ENCODE data around the gene C3orf52.

DNA sequence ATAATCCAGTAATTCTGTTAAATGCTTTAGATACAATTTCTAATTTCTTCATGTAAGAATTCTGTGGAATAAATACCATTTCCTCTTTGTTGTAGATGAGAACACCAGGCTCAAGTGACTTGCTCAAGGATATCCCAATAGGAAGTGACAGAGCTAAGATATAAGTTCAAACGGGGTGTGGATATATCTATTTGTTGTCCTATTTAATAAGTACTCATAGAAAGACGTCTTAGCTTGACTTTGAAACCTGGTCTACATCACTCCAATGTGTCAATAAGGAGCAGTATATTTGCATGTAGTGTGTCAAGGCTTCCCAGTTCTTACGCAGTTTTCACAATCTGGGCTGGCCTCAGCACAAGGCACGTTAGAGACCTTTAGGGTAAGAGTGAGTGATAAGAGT is 51.6 kb downstream of the C3orf52 start:
- TF ChIP-seq, protein P1, sequence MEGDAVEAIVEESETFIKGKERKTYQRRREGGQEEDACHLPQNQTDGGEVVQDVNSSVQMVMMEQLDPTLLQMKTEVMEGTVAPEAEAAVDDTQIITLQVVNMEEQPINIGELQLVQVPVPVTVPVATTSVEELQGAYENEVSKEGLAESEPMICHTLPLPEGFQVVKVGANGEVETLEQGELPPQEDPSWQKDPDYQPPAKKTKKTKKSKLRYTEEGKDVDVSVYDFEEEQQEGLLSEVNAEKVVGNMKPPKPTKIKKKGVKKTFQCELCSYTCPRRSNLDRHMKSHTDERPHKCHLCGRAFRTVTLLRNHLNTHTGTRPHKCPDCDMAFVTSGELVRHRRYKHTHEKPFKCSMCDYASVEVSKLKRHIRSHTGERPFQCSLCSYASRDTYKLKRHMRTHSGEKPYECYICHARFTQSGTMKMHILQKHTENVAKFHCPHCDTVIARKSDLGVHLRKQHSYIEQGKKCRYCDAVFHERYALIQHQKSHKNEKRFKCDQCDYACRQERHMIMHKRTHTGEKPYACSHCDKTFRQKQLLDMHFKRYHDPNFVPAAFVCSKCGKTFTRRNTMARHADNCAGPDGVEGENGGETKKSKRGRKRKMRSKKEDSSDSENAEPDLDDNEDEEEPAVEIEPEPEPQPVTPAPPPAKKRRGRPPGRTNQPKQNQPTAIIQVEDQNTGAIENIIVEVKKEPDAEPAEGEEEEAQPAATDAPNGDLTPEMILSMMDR (IDR thresholded peaks at IDR 0.05), result no peak
- no peak for TF ChIP-seq POLR2A (IDR thresholded peaks at IDR 0.05)

Measured in prostate gland (tissue), 2 donors.